ENCODE results near the gene NPAS1. TPM values are rescaled to one million over a fixed set of nuclear protein-coding genes. Genes with fewer than 3 reads are reported as not detected.

Gene NPAS1
- total RNA-seq, 3 donors from 2014 or later (not counting 1 experiment from before 2014, with no cell fraction given): 0.64 to 0.65 TPM; not detected in 1

DNA sequence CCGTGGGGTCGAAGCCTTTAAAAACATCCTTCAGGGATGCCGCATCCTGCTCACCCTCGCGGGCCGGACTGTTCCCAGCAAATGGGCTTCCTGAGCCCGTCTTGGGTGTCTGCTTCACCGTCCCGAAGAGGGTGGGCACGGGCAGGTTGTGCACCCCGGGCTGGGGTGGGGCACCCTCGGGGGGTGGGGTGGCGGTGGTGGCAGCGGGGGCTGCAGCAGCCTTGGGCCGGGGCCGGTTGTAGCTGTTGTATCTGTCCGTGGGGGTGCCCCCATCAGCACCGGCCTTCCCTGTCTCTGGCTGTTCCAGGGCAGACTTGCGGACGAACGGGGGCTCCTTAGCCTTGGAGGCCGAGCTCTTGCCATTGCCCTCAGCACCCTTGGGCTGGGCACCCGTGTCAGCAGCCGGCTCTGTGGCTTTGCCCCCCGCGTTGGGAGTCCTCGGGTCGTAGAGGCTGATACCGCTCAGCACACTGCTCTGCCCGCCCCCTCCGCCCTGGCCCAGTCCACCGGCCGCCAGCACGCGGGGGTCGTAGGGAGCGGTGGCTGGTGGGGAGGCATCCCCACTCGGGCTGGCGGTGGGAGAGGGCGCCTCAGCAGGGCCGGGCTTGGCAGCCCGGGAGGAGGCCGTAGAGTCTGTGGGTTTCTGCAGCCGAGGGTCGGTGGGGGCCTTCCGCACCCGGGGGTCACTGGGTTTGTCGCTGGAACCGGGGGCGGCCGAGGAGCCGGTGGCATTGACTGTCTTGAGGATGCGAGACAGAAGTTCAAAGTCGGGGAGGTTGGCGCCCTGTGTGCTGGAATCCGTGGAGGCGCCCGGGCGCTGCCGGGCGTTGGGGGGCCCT lies 47.0 kb downstream of the NPAS1 start:
- TF ChIP-seq, protein P1, sequence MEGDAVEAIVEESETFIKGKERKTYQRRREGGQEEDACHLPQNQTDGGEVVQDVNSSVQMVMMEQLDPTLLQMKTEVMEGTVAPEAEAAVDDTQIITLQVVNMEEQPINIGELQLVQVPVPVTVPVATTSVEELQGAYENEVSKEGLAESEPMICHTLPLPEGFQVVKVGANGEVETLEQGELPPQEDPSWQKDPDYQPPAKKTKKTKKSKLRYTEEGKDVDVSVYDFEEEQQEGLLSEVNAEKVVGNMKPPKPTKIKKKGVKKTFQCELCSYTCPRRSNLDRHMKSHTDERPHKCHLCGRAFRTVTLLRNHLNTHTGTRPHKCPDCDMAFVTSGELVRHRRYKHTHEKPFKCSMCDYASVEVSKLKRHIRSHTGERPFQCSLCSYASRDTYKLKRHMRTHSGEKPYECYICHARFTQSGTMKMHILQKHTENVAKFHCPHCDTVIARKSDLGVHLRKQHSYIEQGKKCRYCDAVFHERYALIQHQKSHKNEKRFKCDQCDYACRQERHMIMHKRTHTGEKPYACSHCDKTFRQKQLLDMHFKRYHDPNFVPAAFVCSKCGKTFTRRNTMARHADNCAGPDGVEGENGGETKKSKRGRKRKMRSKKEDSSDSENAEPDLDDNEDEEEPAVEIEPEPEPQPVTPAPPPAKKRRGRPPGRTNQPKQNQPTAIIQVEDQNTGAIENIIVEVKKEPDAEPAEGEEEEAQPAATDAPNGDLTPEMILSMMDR (IDR thresholded peaks at IDR 0.05): no peak
- H3K4me3 Mint-ChIP-seq: no peak overlapping the region
- Histone ChIP-seq H3K36me3 (ENCODE audit: control insufficient read depth, insufficient read depth, low read length) (peaks cover 64% of the 10 kb centered on the region), H3K27me3 (ENCODE audit: control insufficient read depth, insufficient read depth, low read length) (no peaks in the 10 kb centered on the region), H3K27ac (ENCODE audit: low read length) (no peak overlapping the region), H3K4me3 (ENCODE audit: low read length) (no peak overlapping the region), H3K4me1 (ENCODE audit: control insufficient read depth, insufficient read depth, low read length) (no peaks in the 10 kb centered on the region), H3K9me3 (ENCODE audit: control insufficient read depth, insufficient read depth, low read length) (no peaks in the 10 kb centered on the region)
- intact Hi-C loops (cut with micrococcal nuclease): no loop called here
- no peaks in the 10 kb centered on the region for H3K36me3 Mint-ChIP-seq
- WGBS (ENCODE audit: insufficient coverage): 96% methylated on average over 61 of the region's 61 CpGs
- H3K9me3 Mint-ChIP-seq: no peaks in the 10 kb centered on the region
- H3K4me1 Mint-ChIP-seq: peaks cover 0 to 19% of the 10 kb centered on the region in 2 donors
- H3K27ac Mint-ChIP-seq: no peak overlapping the region
- no peaks in the 10 kb centered on the region for H3K27me3 Mint-ChIP-seq (ENCODE audit: low read depth in 2 of 2)
- DNase-seq: no peak
- no peak for ATAC-seq

DNA sequence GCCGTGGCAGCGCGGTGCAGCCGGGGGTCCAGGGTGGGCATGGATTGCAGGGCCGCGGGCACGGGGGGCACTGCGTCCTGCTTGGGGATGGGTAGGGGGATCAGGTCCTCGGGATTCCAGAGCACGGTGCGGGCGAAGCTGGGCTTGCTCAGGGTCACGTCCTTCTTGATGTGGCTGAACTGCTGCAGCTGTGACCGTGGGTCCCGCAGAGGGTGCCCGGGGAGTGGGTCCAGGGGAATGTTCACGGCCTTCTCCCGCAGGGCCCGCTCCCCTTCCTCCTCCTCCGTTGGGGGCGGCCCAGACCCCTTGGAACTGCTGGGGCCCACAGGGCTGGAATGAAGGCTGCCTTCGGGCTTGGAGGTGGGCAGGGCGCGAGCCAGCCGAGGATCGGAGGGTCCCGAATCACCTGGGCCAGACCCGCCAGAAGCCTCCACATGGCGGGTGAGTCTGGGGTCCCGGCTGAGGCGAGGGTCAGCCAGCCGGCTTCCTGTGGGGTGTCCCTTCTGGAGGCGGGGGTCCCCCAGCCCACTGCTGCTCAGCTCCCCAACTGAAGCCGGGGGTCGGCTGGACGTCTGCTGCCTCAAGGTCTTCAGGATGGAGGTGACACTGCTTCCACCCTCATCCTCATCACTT lies 47.7 kb downstream of the NPAS1 start:
- Mint-ChIP-seq H3K9me3 (no peaks in the 10 kb centered on the region), H3K36me3 (no peaks in the 10 kb centered on the region), H3K4me3 (no peak overlapping the region), H3K4me1 (peaks cover 0 to 19% of the 10 kb centered on the region in 2 donors), H3K27ac (no peak overlapping the region), H3K27me3 (ENCODE audit: low read depth in 2 of 2) (no peaks in the 10 kb centered on the region)
- DNase-seq (no peak), ATAC-seq (no peak)
- intact Hi-C loops (cut with micrococcal nuclease): no loop called here
- peaks cover 70% of the 10 kb centered on the region for H3K36me3 ChIP-seq (ENCODE audit: control insufficient read depth, insufficient read depth, low read length)
- no peaks in the 10 kb centered on the region for H3K27me3 ChIP-seq (ENCODE audit: control insufficient read depth, insufficient read depth, low read length)
- WGBS (ENCODE audit: insufficient coverage): 98% methylated on average over 36 of the region's 36 CpGs
- H3K9me3 ChIP-seq (ENCODE audit: control insufficient read depth, insufficient read depth, low read length): no peaks in the 10 kb centered on the region
- TF ChIP-seq, protein P1 (IDR thresholded peaks at IDR 0.05): no peak
- no peak overlapping the region for H3K4me3 ChIP-seq (ENCODE audit: low read length)
- no peak overlapping the region for H3K27ac ChIP-seq (ENCODE audit: low read length)
- H3K4me1 ChIP-seq (ENCODE audit: control insufficient read depth, insufficient read depth, low read length): no peaks in the 10 kb centered on the region

DNA sequence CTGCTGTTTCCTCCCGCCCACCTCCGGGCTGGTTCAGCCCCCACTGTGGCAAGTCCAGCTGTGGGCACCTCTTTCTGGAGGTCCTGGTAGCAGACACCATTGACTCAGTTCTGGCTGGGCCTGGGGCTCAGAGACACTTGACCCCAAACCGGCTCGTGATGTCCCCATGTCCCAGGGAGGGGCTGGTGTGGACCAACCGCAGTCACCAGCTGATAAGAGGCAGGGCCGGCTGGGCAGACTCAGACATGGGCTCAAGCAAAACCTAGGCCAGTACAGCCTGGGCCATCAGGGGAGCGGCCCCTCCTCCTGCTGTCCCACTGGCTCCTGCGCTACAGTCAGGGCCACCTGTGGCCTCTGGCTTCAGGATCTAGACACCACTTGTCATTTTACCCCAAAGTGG lies 48.6 kb downstream of the NPAS1 start:
- intact Hi-C loops (cut with micrococcal nuclease): no loop called here
- no peaks in the 10 kb centered on the region for H3K27me3 ChIP-seq (ENCODE audit: control insufficient read depth, insufficient read depth, low read length)
- H3K9me3 ChIP-seq (ENCODE audit: control insufficient read depth, insufficient read depth, low read length): no peaks in the 10 kb centered on the region
- ATAC-seq (no peak), DNase-seq (no peak)
- H3K4me3 ChIP-seq (ENCODE audit: low read length): no peak overlapping the region
- no peak overlapping the region for H3K27ac ChIP-seq (ENCODE audit: low read length)
- Mint-ChIP-seq H3K27me3 (ENCODE audit: low read depth in 2 of 2) (no peaks in the 10 kb centered on the region), H3K4me1 (peaks cover 0 to 19% of the 10 kb centered on the region in 2 donors), H3K27ac (no peak overlapping the region), H3K36me3 (no peaks in the 10 kb centered on the region), H3K9me3 (no peaks in the 10 kb centered on the region), H3K4me3 (no peak overlapping the region)
- whole genome bisulfite sequencing (ENCODE audit: insufficient coverage): 93% methylated on average over 8 of the region's 8 CpGs
- TF ChIP-seq, protein P1 (IDR thresholded peaks at IDR 0.05): no peak
- peaks cover 75% of the 10 kb centered on the region for H3K36me3 ChIP-seq (ENCODE audit: control insufficient read depth, insufficient read depth, low read length)
- no peaks in the 10 kb centered on the region for H3K4me1 ChIP-seq (ENCODE audit: control insufficient read depth, insufficient read depth, low read length)
